Activated T-helper 1 cell treated with anti-CD3 and anti-CD28 coated beads, Interleukin-2, amount 50 U/mL, for 16 hours (primary cell): ENCODE results near the gene SVOPL.
"Not testable (repeated sequence)": the region's sequence is repeated elsewhere in the genome, so short reads cannot be mapped to it uniquely, and the experiment has no call there.

Source experiments
- DNase-seq, 2 donors: peaks; one replicate each; pipeline ENCODE4 v3.0.0-alpha.2; 2020; ENCODE audit warnings: low read depth in 1 of 2, low spot score in 1 of 2

Gene SVOPL, protein sequence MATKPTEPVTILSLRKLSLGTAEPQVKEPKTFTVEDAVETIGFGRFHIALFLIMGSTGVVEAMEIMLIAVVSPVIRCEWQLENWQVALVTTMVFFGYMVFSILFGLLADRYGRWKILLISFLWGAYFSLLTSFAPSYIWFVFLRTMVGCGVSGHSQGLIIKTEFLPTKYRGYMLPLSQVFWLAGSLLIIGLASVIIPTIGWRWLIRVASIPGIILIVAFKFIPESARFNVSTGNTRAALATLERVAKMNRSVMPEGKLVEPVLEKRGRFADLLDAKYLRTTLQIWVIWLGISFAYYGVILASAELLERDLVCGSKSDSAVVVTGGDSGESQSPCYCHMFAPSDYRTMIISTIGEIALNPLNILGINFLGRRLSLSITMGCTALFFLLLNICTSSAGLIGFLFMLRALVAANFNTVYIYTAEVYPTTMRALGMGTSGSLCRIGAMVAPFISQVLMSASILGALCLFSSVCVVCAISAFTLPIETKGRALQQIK

DNA sequence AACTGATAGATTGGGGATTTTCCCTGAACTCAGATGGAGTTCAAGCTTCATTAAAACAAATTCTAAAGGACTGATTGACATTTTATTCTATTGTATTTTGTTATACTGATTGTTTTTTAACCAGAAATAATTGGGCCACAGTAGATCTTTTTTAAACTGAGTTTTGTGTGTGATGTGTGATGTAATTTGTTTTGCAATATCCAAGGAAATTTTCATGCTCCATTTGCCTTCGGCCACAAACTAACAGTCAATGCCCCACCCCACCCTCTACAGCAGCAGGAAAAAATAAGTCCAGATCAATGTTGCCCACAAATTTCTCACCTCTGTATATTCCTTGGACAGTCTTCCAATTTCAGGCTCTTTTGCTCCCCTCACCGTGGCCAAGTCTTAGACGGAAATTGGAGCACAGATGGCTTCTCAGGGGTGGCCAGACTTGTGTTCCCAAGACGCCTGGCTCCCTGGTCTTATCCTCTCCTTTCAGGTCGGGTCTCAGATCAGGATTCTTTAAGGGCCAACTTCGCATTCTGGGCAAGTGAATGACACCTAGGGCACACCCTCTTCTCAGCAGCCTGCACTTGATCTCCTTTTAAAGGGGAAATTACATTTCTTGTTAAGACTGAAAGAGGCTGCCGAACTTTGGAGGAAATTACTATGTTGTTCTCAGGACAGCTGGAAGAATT, at the start of gene SVOPL:
Gene SVOPL (minus strand): TSS at position 506 of the 680 bp plus-strand sequence. CDS start 22,317 bp downstream, outside the sequence.
- no peak for DNase-seq

DNA sequence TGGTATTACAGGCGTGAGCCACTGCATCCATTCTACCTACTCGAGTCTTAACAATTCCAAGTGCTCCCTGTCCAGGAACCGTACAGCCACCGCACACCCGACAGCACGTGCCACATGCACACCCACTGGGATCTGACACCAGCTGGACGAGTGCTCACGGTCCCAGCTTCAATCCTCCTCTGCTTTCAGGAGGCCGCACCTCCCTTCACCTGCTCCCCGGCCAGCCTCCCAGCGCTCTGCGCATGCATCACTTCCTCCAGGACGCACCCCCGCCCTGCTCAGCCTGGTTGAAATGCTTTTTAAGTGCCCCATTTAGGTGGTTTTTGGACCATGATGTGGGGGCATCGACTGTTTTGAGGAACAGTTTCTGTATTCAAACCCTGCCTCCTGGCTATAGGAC, 49.3 kb upstream of the SVOPL start:
- DNase-seq, result no peak

DNA sequence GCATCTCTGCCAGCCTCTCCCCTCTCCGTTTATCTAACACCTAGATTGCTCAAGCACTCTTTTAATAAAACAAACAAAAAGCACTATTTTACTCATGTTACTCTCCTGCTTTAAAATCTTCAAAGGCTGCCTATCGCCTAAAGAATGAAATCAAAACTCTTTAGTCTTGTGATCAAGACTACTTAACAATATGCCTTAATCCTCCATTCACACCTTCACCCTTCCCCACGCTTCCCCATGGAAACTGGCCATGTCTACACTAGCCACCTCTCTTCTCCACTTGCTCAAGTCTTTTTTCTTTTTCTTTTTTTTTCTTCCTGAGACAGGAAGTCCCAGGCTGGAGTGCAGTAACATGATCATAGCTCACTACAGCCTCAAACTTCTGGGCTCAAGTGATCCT, 48.8 kb upstream of the SVOPL start:
- DNase-seq, result no peak

DNA sequence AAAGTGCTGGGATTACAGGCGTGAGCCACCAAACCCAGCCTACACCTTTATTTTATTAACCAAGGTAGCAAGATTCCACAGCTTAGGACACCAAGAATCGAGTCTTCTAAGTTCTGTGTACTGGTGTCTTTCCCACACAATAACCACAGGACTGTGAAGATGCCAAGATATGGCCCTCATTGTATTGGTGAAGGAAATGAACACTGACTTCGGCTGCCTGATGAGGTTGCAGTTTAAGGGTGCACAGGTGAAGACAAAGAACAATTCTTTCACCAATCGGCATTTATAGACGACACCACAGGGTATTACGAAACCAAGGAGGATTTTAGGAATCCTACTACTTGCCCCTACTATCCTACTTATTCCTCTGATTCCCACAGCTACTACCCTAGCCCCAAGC, 47.5 kb upstream of the SVOPL start:
- DNase-seq, result no peak

DNA sequence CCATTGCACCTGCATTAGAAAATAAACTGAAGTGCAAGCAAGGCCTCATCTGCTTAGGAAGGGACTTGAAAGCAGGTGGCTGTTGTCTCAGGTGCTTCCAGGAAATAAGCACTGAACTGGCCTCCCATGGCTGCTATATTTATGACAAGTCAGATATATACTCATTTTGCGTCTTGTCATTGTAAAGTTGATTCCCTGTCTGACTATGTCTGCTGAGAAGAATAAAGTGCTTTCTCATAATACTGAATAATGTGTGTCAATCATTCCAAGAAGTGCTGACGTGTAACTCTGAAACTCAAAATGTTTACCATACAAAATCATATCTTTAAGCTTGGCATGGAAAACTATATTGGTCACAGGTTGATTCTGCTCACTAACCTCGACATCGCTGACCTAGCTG, 44.9 kb upstream of the SVOPL start:
- DNase-seq, result no peak

DNA sequence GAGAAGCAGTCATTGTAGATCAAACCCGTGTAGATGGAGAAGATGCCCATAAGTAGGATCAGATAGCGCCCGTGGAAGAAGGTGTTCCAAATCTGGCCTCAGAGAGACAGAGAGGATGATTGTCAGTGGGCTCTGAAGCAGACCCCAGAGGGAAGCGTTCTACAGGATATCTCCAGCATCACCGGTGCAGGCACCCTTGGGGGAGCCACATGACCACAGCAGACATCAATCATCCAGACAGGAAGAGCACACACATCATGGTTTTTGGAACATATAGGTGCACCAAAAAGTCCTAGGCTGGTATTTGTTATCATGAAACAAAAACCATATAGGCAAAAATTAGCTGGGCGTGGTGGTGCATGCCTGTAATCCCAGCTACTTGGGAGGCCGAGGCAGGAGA, 44.0 kb upstream of the SVOPL start:
- no peak for DNase-seq

DNA sequence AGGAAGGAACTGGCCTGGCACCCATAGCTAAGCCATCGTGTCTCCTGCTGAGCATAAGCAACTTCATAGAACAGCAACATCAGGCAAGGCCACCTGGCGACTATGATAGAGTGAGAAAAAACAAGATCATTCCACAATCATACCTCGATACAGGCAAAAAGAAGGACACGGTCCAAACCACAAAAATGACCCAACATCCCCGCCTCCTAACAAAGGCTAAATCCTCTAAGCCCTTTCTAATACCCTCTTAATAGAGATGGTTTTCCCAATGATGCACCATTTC, 40.2 kb upstream of the SVOPL start:
- no peak for DNase-seq

DNA sequence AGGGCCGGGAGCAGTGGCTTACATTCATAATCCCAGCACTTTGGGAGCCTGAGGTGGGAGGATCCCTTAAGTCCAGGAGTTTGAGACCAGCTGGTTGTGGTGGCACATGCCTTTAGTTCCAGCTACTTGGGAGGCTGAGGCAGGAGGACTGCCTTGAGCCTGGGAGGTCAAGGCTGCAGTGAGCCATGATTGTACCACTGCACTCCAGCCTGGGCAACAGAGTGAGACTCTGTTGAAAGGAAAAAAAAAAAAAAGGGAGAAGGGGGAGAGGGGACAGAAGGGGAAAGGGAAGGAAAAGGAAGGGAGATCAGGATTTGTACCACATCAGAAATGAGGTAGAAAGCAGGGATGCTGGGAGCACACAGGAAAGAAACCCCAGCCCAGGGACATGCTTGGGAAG, 38.7 kb upstream of the SVOPL start:
- no peak for DNase-seq

DNA sequence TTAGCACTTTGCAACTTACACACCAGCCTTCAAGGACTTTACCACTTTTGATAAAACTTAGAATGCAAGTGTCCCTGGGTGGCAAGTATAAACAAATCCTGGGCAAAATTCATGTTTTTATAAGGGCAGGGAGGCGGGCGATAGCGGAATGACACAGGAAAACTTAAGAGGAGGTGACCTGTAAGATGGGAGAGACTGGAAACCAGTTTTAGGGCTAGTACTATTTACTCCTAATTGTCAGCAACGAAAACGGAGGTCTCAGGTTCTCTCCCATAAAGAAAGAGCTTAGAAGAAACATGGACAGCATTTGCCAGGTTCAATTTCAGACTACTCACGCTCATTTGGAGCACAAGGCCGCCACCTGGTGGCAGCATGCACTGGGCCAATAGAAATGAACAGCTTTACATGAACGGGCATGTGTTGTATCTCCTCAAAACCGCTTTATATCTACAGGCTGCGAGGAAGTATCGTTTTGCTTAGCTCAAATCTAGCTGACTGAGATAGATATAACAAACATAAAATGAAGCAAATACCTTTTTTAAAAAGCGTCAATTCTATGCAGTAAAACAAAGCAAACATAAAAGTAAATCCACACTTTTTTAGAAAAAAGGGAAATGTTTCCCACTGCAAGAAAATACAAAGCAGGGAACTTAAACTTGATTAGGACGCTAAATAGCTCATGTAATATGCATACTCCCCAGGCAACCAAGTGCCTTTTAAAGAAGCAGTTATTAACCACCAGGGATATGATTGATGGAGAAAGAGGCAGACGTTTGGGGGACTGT, 37.6 kb upstream of the SVOPL start:
- DNase-seq, result peak; percentile 62 to 71

DNA sequence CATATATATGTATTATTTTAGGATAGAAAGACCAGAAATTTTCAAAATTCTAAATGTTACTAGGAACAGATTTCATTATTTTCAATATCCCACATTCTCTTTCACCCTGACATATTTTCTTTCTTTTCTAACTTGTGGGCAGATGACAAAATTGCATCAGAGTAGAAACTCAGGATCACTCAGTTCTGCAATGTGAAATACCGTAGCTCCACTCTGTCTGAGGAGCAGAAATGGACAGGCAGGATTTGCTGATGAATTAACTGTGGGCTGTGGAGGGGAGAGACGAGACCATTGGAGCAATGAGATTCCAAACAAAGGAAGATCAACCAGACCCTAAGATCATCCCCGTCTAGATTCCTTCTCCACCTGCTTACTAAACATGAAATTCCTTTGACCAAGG, 37.0 kb upstream of the SVOPL start:
- no peak for DNase-seq

DNA sequence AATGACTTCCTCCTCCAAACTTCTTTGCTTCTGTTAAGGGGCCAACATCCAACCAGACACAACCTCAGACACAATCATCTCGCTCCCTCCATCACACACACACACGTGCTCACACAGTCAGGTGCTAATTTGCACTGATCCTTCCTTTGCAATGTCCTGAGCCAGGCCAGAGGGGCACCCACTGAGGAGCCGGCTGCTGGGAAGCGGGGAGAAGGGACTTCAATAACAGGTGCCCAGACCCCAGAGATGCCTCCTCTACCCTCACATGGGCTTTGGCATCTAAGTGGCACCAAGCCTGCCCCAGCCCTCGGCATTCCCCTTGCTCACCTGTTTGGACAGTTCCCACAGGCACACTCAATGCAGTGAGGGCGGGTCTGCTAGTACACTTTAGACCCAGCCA, 34.2 kb upstream of the SVOPL start:
- no peak for DNase-seq

DNA sequence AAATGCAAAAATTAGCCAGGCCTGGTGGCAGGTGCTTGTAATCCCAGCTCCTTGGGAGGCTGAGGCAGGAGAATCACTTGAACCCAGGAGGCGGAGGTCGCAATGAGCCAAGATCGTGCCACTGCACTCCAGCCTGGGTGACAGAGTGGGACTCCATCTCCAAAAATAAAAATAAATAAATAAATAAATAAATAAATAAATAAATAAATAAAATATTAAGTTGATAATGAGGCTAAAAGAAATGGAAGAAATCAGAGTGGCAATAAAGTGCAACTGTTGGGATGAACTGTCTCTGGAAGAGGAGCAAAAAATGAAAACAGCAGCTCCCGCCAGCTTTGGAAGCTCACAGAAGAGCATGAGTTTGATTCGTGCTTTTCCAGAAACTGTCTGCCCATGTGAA, 30.6 kb upstream of the SVOPL start:
- not testable (repeated sequence) for DNase-seq

DNA sequence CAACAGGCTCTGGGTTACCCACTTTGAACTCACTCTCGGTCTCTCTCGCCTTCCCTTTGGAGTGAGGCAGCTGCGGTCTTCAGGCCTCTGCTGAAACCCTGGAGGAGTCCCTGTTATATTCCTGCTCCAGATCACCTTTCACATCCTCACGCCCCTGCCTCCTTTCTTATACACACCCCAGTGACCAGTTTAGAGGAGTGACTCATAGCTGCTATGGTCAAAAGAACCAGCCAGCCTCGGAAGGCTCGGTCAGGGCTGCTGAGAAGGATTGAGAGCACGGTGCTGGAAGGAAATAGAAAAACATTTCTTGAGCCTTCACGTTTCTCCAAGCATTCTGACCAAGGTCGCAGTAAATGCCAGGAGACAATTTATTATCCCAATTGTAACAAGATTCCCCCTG, 28.3 kb upstream of the SVOPL start:
- DNase-seq, result no peak

DNA sequence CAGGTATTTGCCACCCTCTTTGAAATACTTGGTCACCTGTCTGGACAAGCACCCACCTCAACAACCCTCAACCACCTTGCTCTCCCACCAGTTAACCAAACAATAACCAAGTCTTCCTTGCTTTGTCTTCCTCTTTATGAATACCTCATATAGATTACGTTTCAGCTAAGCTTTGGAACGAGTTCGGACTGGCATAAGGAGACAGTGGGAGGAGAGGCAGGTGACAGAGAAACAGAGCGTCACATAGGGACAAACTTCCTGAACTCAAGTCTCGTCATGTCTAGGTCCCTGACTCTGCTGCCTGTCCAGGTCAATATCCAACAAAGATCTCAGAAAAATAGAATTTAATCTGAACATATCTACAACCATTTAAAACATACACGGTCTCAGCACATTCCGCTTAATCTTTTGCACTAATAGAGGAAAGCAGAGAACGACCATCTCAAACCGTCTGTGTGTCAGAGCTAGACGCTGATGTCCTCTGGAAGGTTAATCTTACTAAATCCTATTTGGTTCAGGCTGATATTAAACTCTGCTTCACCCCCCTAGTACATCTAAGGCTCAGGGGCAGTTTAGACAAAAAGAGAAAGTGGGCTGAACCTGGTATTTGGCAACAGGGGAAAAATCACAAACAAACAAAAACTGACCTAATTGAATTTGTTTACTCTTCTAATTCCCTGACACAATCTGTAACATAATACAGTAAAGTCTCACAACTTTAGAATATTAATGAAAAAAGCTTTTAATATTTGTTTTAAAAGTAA, 26.4 kb upstream of the SVOPL start:
- DNase-seq, result no peak

DNA sequence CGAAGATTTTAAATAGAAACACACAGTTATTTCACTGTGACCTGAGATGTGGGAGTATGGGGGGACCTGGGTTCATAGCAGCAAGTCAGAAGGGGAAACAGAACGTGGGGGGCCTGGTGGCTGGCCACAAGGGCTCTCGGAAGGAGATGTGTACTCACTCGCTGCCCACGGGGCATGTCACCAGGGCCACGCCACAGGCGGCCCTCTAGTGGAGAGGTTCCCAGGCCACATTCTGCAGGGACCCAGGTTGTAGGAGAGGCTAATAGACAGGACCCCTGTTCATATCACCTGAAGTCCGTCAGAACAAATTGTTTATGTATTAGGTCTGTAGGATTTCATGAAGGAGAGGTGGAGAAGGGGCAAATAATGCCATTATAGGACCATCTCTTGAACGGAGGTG, 25.1 kb upstream of the SVOPL start:
- DNase-seq, result no peak

DNA sequence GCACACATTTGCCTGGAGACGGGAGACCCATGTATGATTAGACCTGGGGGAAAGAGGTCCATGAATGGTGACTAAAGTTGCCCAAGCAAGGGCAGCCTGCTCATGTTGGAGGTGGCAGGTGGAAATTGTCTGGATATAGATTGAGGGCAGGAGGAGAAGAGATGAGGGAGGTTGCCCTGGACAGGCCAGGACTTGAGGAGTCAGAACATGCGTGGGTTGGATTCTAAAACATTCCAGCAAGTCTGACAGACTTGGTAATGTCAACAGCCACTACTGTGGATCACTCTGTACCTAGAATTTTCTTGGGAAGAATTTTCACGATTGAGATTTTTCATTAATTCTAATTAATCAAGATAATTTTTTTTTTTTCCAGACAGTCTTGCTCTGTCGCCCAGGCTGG, 19.1 kb upstream of the SVOPL start:
- no peak for DNase-seq

DNA sequence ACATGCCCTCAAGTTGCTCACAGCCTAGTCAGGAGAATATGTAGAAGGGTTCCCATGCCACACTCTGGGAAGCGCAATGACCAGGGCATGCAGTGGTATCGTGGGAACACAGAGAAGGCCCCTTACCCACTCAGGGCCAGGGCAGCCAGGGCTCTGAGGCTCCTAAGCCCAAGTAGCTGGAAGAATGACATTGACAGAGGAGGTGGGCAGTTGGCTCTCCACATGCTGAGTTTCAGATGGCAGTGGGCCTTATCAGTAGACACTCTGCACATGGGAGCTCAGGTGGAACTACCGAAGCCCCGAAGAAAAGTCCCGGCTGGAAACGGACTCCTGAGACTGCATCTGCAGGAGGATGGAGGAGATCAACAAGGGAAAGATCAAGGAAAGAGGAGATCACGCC, 15.7 kb upstream of the SVOPL start:
- no peak for DNase-seq

DNA sequence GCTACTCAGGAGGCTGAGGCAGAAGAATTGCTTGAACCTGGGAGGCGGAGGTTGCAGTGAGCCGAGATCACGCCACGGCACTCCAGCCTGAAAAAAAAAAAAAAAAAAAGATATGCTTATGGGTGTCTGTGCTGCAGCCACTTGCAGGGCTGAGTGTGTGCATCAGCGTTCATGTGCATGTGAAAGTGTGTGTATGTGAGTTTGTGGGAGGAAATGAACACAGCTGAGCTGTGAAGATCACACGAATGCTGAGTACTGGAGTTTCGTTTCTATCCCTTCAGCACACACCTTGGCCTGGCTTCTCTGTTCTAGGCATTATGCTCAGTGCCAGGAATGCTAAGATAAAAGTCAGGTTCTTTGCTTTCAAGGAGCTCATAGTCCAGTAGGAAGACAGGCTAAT, 12.0 kb upstream of the SVOPL start:
- DNase-seq, result no peak

DNA sequence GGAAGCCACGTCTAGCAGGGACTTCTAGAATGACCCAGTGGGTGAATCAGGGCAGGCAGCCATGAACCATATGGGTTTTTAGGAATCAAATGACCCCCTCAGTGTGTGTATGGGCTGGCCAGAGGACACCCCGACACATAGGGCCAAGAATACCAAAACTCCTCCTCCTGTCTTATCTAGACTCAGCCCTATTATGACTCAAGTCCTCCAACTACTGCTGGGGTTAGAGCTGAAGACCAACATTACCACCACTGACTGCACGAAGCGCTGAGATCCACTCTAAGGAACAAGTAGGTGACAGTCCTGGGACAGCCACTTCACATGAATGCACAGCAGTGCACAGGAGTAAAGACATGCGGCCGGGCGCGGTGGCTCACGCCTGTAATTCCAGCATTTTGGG, 11.5 kb upstream of the SVOPL start:
- DNase-seq, result no peak

DNA sequence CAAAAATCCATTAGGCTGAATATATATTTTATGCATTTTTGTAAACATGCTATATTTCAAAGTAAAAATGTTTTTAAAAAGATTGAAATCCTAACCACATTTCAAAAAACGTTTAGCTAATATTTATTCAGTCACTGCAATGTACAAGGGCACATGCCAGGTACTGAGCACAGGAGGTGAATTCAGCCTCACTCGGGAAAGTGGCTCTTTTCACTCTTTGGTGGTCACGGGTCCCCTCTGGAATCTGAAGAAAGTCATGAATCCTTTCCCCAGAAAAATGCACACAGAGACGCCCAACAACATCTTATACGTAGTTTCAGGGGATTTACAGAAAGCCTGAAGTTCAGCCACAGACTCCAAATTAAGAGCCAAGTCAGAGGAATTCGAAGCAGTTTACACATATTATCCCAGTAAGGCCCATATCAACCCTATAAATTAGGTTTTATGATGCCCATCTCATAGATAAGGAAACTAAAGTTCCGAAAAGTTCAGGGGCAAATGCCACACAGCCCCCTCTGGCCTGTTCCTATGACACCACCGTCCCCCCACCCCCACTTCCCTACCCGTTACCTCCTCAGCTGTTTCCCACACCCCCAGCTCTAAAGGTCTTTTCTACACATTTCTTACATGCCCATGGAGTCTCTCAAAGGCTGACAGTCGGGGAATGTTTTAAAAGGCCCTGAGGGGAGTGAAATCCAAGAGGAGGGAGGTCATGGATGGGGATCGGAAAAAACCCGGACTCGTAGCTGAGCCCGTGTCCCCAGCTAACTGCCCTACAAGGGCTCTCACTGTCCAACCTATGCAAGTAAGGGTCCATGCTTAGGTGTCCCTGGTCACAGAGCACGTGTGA, 9.6 kb upstream of the SVOPL start:
- no peak for DNase-seq
